ENCODE data around the gene COX20.

COX20 gene

DNA sequence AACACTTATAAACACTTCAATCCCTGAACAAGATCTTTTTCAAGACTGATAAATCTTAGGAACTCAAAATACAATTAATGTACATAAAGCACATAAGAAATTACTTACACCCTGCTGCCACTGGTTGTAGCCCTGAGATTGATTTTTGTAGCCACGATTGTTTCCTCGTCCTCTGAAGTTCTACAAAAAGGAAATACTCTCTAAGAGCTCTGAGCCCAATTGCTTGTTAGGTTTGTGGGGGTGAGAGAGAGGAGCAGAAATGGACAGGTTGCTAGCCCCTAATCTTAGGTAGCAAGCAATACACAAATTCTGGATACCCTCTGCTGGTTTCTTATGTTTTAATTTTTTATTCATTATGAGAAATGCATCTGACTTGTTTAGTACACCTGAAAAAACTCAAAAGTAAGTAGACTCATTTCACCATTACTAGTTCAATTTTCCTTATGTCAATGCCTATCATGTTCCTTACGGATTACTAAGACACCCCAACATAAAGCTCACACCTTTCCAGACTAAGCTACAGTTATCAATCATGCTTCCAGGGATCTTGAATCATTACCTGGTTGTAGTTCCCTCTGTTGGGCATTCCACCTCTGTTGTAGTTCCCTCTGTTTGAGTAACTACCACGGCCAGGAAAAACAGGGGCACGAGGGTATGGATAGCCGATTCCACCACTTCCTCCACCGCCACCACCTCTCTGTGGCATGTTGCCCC is 19.6 kb downstream of the COX20 start:
- H3K27ac ChIP-seq = no peak overlapping the region

DNA sequence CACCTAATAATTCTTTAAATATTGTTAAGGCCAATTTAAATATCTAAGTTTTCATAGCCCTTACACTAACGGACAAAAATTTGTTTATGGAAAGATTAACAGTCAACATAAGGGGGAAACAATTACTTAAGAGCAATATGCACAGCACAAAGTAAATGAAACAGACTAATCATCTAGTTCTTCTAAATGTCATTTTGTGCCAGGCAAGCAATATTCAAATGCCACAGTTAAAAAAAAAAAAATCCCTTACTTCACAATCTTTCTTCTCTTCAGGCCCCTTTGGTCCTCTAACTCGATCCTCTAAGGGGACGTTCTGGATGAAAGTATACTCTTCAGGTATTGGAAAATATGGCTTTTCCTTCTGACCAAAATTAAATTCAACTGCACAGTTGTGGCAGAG is 22.3 kb downstream of the COX20 start:
- no peak overlapping the region for H3K27ac ChIP-seq
- TF ChIP-seq ZFX (IDR thresholded peaks at IDR 0.05) = no peak
- TF ChIP-seq, protein P1, sequence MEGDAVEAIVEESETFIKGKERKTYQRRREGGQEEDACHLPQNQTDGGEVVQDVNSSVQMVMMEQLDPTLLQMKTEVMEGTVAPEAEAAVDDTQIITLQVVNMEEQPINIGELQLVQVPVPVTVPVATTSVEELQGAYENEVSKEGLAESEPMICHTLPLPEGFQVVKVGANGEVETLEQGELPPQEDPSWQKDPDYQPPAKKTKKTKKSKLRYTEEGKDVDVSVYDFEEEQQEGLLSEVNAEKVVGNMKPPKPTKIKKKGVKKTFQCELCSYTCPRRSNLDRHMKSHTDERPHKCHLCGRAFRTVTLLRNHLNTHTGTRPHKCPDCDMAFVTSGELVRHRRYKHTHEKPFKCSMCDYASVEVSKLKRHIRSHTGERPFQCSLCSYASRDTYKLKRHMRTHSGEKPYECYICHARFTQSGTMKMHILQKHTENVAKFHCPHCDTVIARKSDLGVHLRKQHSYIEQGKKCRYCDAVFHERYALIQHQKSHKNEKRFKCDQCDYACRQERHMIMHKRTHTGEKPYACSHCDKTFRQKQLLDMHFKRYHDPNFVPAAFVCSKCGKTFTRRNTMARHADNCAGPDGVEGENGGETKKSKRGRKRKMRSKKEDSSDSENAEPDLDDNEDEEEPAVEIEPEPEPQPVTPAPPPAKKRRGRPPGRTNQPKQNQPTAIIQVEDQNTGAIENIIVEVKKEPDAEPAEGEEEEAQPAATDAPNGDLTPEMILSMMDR (conservative IDR thresholded peaks at IDR 0.05) = no peak

More for the DNA sequence above, 19.6 kb downstream of the COX20 start:
- TF ChIP-seq ZFX (IDR thresholded peaks at IDR 0.05) = no peak
- TF ChIP-seq, protein P1 (conservative IDR thresholded peaks at IDR 0.05) = no peak

DNA sequence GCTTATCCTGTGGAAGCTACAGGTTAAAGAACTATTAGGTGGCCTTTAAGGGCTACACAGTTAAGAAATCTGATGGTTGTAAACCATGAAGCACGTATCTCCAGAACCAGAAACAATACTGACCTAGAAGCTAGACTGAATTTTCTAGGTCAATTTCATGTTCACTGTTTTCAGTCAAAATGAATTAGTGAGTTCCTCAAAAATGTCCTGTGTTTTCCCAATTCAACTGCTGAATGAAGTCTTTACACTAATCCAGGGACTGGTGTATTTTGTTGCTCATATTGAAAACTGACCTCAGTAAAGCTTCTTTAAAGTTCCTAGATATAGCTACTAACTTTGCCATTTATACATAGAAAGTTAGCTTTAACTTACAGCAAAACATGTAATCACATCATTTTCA is 22.9 kb downstream of the COX20 start:
- TF ChIP-seq ZFX (IDR thresholded peaks at IDR 0.05) = no peak
- TF ChIP-seq, protein P1 (conservative IDR thresholded peaks at IDR 0.05) = no peak
- no peak overlapping the region for H3K27ac ChIP-seq

DNA sequence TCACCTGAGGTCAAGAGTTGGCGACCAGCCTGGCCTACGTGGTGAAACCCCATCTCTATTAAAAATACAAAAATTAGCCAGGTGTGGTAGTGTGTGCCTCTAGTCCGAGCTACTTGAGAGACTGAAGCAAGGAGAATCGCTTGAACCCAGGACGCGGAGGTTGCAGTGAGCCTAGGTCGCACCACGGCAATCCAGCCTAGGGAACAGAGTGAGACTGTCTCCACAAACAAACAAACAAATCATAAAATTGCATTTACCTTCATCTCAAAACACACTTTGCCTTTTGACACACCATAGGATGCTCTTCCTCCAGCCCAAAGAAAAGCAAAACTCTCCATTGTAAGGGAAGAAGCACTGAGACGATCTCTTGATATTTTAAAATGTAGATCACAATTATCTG is 24.6 kb downstream of the COX20 start:
- H3K27ac ChIP-seq = no peak overlapping the region
- no peak for TF ChIP-seq ZFX (IDR thresholded peaks at IDR 0.05)
- TF ChIP-seq, protein P1 (conservative IDR thresholded peaks at IDR 0.05) = no peak

DNA sequence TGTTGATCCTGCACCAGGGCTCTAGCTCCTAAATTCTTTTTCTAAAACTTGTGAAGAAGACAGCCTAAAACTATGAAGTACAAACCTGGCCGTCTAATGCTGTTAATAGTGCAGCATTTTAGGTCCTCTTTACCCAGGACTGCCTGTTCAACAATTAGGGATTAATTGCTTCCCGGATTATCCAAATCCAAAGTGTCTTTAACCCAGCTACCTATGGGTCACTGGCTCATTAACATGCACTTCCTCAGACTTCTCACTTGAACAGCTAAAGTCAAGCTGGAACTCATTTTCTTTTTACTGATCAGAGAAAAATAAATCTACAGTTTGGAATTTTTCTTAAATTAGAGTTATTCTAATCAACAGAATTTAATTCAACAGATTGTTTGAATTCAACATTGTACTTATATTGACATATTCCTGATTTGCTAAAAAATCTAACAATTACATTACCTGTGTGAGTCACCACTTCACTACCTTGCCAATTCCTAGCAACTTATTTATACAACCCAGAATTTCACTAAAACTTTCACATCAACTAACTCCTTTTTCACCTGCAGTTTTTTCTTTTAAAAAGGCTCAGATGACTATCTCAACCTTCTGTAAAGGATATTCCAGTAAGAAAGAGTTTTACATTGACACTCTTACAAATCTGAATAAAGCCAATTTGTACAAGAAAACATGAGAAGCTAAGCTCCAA is 25.6 kb downstream of the COX20 start:
- H3K27ac ChIP-seq = no peak overlapping the region
- TF ChIP-seq, protein P1 (conservative IDR thresholded peaks at IDR 0.05) = no peak
- TF ChIP-seq ZFX (IDR thresholded peaks at IDR 0.05) = no peak

DNA sequence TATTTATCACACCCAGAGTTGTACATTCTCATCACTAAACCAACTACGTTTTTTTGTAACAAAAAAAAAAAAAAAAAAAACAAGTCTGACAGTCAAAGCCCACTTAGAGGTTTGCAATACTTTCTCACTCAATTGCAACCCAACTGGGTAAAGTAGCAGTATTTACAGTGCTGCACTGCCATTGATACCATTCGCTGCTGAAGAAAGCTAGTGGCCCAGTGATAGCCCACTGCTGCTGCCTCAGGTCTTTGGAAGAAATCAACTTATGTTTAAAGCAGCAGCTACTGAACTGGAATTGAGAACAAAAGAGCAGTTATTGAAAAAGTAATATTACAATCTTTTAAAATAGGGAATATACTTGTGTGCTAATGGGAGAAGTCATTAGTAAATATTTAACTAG is 26.2 kb downstream of the COX20 start:
- TF ChIP-seq, protein P1 (conservative IDR thresholded peaks at IDR 0.05) = no peak
- TF ChIP-seq ZFX (IDR thresholded peaks at IDR 0.05) = no peak
- H3K27ac ChIP-seq = no peak overlapping the region

DNA sequence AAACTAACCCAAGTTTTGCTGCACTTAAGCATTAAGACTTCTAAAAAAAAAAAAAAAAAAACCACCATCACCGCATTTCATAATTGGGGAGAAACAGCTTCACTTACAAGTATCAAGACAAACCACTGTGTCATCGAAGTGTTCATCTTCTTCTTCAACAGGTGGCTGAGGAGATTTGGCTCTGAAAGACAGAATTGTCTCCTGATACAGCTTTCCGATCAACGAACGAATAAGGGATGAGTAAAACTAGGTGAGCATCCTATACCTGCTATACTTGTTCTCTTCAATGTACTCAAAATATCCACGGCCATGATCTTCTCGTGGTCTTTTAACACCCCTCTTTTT is 26.9 kb downstream of the COX20 start:
- peak overlapping the region; percentile 100 for H3K27ac ChIP-seq
- no peak for TF ChIP-seq ZFX (IDR thresholded peaks at IDR 0.05)
- TF ChIP-seq, protein P1 (conservative IDR thresholded peaks at IDR 0.05) = no peak
